GM21529 (cell line): ENCODE measurements around the gene ZRANB1.

Experiments
- ATAC-seq: cut with Tn5 transposase; IDR thresholded peaks from one replicate; pipeline ENCODE4 v1.9.1; 2021; ENCODE audit not compliant: unreplicated experiment

ZRANB1 gene

DNA sequence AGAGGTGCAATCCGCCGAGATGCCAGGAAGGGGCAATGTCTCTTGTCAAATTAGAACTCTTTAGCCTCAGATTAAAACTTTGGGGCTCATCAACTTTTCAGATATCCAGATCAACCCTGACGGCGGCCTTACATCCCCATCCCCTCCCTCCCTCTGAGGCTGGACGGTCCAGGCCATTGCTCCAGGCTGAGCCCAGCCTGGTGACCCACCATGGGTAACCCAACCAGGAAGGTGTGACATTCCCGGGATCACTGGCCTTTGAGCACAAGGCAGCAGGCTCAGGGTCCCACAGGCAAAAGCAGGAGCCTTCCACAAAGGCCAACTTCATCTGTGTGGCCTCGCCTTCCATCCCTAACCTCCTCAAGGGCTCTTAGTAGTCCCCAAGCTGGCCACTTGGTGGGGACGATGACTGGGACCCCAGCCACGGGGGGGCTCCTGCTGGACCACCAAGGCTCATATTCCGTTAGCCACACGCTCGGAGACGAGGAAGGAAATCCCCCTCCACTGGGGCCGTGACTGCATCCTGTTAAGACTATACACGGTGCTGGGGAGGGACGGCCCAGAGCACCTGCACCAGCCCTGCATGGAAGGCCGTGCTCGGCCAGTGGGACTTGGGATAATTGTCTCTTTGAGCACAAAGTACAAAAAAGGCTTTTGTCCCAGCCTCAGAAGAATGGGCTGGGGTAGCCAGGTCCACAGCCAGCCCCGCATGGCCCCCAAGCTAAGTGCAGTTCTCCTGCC lies 62.8 kb downstream of the ZRANB1 start:
- ATAC-seq, result no peak

DNA sequence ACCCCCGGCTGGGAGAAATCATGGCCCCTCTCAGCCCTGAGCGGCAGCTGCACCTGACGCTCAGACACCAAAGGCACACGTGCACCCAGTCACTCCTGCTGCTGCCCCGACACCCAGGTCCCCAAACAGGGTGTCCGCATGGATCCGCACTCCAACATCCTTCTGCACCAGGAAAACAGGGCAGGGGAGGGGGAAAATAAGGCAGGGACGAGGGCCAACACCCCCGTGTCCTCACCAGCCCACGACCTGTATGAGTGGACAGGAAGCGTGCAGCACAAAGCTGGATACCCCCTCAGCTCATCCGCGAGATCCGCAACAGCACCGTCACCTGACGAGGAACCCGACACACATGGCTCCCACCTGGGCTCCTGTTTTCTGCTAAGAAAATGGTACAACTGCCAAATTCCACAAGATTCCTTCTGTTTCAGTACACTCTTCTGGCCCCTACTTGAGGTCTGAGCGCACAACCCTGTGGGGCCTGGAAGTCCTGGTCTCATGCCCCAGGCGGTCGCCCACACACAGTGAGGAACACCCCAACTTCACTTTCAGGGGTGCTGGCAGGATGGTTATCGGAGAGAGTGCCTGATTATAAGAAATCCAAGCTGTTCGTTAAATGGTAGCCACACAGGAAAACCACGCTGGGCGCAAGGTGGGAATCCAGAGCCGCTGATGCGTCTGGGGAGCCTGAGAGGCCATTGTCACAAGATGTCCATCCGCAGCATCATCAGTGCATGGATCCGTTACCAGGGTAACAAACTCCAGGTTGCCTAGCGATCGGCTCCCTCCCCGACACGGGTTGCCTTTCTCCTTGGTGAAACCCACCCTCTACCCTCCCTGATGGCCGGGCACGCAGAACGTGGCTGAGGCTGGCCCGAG lies 63.6 kb downstream of the ZRANB1 start:
- ATAC-seq, result no peak

GRCh38 chr10:125006188-125006680 lies 64.3 kb downstream of the ZRANB1 start:
- ATAC-seq, result no peak

GRCh38 chr10:125006921-125007426 lies 65.1 kb downstream of the ZRANB1 start:
- ATAC-seq, result no peak

DNA sequence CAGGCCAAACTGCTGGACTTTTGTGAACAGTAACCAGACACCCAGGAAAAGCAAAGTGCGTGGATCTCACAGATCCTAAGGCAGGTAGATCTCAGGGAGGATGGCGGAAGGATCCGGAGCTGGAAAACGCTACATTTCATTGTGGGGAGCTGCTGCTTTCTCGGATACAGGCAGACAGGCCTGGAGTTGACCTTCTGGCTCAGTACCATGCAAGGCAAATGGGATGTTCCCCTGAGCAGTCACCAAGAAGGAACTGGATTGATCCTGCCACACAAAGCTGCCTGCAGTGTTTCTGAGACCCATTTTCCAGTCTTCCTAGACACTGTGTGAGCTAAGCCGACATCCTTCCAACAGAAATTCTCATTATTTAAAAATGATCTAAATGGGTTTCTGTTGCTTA lies 65.5 kb downstream of the ZRANB1 start:
- ATAC-seq, result no peak

DNA sequence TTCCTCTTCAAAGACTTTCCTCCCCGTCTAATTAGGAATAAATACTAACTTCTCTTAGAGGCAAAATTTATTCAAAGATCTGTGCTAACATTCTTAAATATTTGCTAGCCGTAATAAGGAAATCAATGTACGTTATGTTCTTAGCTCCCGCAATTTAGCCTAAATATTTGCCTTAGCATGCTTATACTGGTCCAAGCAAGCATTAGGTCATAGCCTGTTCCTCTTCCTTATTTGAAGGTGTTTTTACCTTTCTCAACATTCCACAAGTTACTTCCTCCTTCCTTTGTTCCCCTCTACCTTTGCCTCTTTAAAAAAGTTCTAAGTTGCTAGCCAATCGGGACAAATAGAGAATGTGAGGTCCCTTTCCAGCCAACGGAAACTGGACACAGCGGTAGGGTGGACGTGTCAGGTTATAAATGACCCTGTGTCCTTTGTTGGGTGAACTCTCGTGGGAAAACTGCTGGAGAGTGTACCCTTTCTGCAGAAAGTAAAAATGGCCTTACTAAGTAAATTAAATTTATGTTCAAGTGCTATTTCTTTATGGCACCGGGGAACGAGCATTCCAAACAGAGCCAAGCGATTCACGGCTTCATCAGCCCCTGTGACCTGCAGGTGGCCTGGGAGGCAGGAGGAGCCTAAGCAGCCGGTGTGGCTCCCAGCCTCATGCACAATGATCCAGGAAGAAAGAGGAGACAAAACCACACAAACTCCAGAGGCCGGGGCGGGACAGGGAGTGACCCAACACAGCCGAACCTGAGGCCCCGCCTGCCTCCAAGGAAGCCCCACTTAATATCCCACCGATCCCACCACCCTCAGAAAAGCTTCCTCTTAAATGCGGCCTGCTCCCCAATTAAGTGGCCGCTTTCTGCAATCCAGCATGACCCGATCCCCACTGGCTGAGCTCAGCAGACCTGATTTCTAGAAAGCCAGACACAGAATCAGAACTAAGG lies 67.0 kb downstream of the ZRANB1 start:
- no peak for ATAC-seq

GRCh38 chr10:125009661-125010161 lies 67.8 kb downstream of the ZRANB1 start:
- no peak for ATAC-seq

DNA sequence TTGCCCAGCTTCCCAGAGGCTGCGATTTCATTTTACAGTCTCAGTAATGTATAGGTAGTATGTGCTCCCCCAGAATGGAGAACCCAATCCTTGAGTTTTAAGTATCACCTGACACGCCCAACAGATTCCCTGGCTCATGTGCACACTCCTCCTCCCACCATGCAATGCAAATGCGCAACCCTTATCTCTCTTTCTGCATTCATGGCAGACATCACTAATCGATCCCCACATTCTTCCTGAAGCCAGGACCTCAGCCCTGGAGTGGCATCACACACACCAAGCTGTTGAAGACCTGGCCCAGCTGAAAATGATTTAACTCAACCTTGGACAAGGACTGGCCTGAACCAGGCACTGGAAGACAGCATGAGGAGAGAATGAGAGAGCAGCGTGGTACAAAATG lies 68.4 kb downstream of the ZRANB1 start:
- ATAC-seq, result no peak

- no peak for ATAC-seq
These were observed 69.4 kb downstream of the ZRANB1 start for GRCh38 chr10:125011171-125011925.

DNA sequence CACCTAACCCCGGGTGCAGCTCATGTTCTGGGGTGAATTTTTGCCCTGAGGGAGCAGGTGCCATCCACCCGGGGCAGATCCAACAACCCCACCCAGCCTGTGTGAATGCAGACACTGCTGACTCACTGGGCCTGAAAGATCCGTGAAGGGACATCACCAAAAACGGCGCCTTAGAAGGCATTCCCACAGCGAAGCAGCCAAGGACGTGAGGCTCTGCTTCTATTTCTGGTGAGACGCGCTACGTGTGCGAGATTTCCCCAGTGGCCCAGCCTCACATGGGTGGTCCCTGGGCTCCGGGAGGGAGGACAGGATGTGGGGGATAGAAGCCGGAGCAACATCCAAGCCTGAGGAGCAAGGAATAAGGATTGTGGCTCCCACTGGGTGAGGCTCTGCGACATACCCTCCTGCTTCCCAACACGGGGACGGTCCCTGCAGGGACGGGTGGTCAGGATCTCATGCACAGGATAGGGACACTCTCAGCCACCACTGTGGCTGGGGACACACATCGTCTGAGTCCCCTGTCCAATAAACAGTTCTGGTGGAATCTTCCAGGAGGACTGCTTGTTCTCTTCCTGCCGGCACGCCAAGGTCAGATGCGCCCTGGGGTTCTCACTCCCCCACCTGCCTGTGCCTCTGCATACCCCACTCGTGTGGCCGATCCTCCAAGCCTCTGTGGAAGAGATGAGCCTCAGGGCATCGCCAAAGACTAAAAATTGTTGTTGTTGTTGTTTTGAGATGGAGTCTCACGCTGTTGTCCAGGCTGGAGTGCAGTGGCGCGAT lies 70.2 kb downstream of the ZRANB1 start:
- no peak for ATAC-seq

- no peak for ATAC-seq
These were observed 71.1 kb downstream of the ZRANB1 start for GRCh38 chr10:125012851-125013528.

DNA sequence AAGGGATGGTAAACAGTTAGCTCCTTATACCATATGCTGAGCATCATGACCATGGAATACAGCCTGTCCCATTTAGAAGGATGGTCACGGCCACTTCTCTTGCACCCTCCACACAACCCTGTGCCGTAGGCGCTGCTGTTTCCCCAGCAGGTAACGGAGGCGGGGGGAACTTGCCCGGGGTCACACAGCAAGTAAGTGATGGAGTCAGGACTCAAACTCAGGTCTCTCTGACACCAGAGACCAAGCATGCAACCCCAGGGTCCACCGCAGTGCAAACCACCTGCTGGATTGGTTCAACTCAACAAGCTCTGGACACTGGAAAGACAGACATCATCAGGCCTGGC lies 71.6 kb downstream of the ZRANB1 start:
- no peak for ATAC-seq

DNA sequence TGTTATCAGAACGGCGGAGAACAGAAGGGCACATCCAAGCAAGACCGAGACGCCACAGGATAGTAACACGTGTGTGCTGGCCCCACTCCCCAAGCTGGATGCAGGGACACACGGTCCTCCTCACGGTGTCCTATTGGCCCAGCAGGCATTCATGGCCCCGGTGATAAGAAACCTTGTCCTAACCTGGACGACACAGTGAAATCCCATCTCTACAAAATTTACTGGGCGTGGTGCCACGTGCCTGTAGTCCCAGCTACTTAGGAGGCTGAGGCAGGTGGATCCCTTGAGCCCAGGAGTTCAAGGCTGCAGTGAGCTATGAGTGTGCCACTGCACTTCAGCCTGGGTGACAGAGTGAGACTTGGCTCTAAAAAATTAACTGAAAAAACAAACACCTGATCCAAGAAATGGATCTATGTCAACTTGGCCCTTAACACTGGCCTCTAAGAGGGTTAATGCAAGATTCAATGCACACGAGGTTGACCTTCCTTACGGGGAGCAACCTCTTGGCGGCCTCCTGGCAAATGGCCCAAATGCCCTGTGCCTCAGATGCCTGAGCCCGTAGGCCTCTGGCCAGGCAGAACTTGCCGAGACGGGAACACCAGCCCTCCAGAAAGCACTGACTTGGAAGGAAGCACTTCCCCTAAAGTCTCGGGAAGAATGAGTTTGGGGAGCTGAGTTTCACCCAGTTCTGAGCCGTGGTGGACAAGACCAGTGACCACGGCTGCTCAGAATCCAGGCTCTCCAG lies 72.3 kb downstream of the ZRANB1 start:
- no peak for ATAC-seq

GRCh38 chr10:125014836-125015355 lies 73.0 kb downstream of the ZRANB1 start:
- no peak for ATAC-seq

- ATAC-seq, result no peak
These were observed 73.5 kb downstream of the ZRANB1 start for GRCh38 chr10:125015356-125015944.

- no peak for ATAC-seq
These were observed 74.2 kb downstream of the ZRANB1 start for GRCh38 chr10:125016123-125016522.

DNA sequence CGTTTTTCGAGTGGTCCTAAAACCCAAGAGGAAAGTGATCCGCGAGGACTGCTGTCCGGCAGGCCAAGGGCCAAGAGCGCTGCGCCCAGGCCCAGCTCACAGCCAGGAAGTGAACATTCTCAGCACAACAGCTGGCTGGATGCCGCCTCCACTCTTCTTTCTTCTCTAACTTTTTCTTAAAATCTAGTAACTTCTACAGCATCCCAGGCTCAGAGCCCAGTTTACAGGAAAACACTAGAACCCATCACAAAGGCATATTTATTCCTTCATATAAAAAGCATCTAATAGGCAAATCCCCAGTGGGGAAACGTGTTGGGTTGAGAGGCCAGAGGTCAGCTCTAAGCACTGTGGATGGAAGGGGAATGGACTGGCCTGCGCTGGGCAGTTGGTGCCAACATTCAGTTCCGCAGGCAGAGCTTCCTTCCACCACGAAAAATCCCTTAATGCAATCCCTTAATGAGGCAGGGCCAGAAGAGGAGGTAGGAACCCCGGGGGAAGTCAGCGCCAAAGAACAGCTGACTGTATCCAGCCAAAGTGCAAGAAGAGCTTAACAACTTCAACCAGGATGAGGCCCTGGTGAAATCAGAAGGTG lies 74.8 kb downstream of the ZRANB1 start:
- no peak for ATAC-seq
